ENCODE data around the gene USF1. TPM values are rescaled to one million over a fixed set of nuclear protein-coding genes. Genes with fewer than 3 reads are reported as not detected.
"Not testable (repeated sequence)": the region's sequence is repeated elsewhere in the genome, so short reads cannot be mapped to it uniquely, and the experiment has no call there.

Gene USF1
- total RNA-seq, 1 experiment from 2014 or later: 79.9 TPM

- not testable (repeated sequence) for DNase-seq (ENCODE audit: low spot score)
These were observed 53.7 kb downstream of the USF1 start for GRCh38 chr1:160992036-160992435.

Other genes starting within 250 kb of the USF1 start
- gene LY9, start 249.8 kb downstream of the USF1 start, total RNA-seq (2014; rRNA removed; shearing (Covaris generic)): not detected in 2 replicates
- gene CD244, start 183.1 kb downstream of the USF1 start, total RNA-seq (2014; rRNA removed; shearing (Covaris generic)): not detected in 2 replicates
- not detected in 2 replicates for gene ITLN1, start 160.8 kb downstream of the USF1 start, total RNA-seq (2014; rRNA removed; shearing (Covaris generic))
- gene ITLN2, start 91.2 kb downstream of the USF1 start, total RNA-seq (2014; rRNA removed; shearing (Covaris generic)): not detected in 2 replicates
- 7.3 and 9.2 TPM in 2 replicates for gene F11R, start 24.8 kb downstream of the USF1 start, total RNA-seq (2014; rRNA removed; shearing (Covaris generic))
- not detected in 2 replicates for gene TSTD1, start 7.0 kb downstream of the USF1 start, total RNA-seq (2014; rRNA removed; shearing (Covaris generic))
- 0.07 and 0.38 TPM in 2 replicates for gene ARHGAP30, start 23.9 kb upstream of the USF1 start, total RNA-seq (2014; rRNA removed; shearing (Covaris generic))
- gene NECTIN4, start 43.6 kb upstream of the USF1 start, total RNA-seq (2014; rRNA removed; shearing (Covaris generic)): 1.6 and 2.2 TPM in 2 replicates
- gene KLHDC9, start 52.4 kb upstream of the USF1 start, total RNA-seq (2014; rRNA removed; shearing (Covaris generic)): 3.8 and 4.0 TPM in 2 replicates
- gene PFDN2, start 72.1 kb upstream of the USF1 start, total RNA-seq (2014; rRNA removed; shearing (Covaris generic)): 197 and 218 TPM in 2 replicates
- 26.8 and 27.8 TPM in 2 replicates for gene NIT1, start 72.1 kb upstream of the USF1 start, total RNA-seq (2014; rRNA removed; shearing (Covaris generic))
- gene DEDD, start 86.7 kb upstream of the USF1 start, total RNA-seq (2014; rRNA removed; shearing (Covaris generic)): 37.8 and 40.1 TPM in 2 replicates
- gene UFC1, start 108.0 kb upstream of the USF1 start, total RNA-seq (2014; rRNA removed; shearing (Covaris generic)): 95.7 and 128 TPM in 2 replicates
- 5.2 and 5.7 TPM in 2 replicates for gene USP21, start 113.5 kb upstream of the USF1 start, total RNA-seq (2014; rRNA removed; shearing (Covaris generic))
- 37.1 and 39.9 TPM in 2 replicates for gene PPOX, start 120.4 kb upstream of the USF1 start, total RNA-seq (2014; rRNA removed; shearing (Covaris generic))
- gene B4GALT3, start 131.5 kb upstream of the USF1 start, total RNA-seq (2014; rRNA removed; shearing (Covaris generic)): 59.5 and 61.1 TPM in 2 replicates
- not detected in 2 replicates for gene ADAMTS4, start 153.1 kb upstream of the USF1 start, total RNA-seq (2014; rRNA removed; shearing (Covaris generic))
- 179 and 197 TPM in 2 replicates for gene NDUFS2, start 156.4 kb upstream of the USF1 start, total RNA-seq (2014; rRNA removed; shearing (Covaris generic))
- not detected in 2 replicates for gene FCER1G, start 169.3 kb upstream of the USF1 start, total RNA-seq (2014; rRNA removed; shearing (Covaris generic))
- gene APOA2, start 177.7 kb upstream of the USF1 start, total RNA-seq (2014; rRNA removed; shearing (Covaris generic)): not detected in 2 replicates
- 16.1 and 16.8 TPM in 2 replicates for gene TOMM40L, start 180.1 kb upstream of the USF1 start, total RNA-seq (2014; rRNA removed; shearing (Covaris generic))
- gene NR1I3, start 192.2 kb upstream of the USF1 start, total RNA-seq (2014; rRNA removed; shearing (Covaris generic)): 0.50 TPM in 1 of 2 replicates, not detected in the other
- gene PCP4L1, start 212.8 kb upstream of the USF1 start, total RNA-seq (2014; rRNA removed; shearing (Covaris generic)): not detected in 2 replicates